ENCODE measurements around the gene TMEM259. TPM values are rescaled to one million over a fixed set of nuclear protein-coding genes. Genes with fewer than 3 reads are reported as not detected.
A peak's percentile ranks its signal among the peaks of the same experiment; 100 is the strongest.

The TMEM259 gene
- total RNA-seq, 2 experiments from 2014 or later: 388 to 390 TPM

- Mint-ChIP-seq H3K9me3 (no peaks in the 10 kb centered on the region), H3K4me1 (ENCODE audit: low read depth) (peaks cover 60% of the 10 kb centered on the region), H3K36me3 (ENCODE audit: low read depth) (peaks cover 36% of the 10 kb centered on the region), H3K4me3 (peak within 1 kb of the TSS; percentile 92), H3K27ac (peak within 1 kb of the TSS; percentile 96), H3K27me3 (no peaks in the 10 kb centered on the region)
- peaks cover 80% of the 10 kb centered on the region for H3K4me1 ChIP-seq (ENCODE audit: insufficient read depth, low read length)
- H3K36me3 ChIP-seq (ENCODE audit: insufficient read depth, low read length): peaks cover 39% of the 10 kb centered on the region
- ChIA-PET CTCF (interaction anchor here (0.6 to 2.0 kb wide), 9 partner anchors 9 to 203 kb away, joined by 3 to 11 read pairs (median 5); partner anchors contain the start of gene RNU6-2), POLR2A (interaction anchor here (1.0 to 21.0 kb wide), 29 partner anchors 11 to 363 kb away, joined by 3 to 1253 read pairs (median 7); partner anchors contain the start of genes ABCA7, CIRBP, CNN2 and FAM174C)
- H3K4me3 ChIP-seq (ENCODE audit: low read length): peak within 1 kb of the TSS; percentile 98
- peak; percentile 66 to 94 (median 85) for DNase-seq
- no peaks in the 10 kb centered on the region for H3K27me3 ChIP-seq (ENCODE audit: control insufficient read depth in 1 of 2, insufficient read depth in 2 of 2, low read length in 2 of 2)
- TF ChIP-seq CTCF (IDR thresholded peaks at IDR 0.05): no peak
- ATAC-seq (ENCODE audit: poor library complexity): peak; percentile 54
- H3K9me3 ChIP-seq (ENCODE audit: control insufficient read depth in 1 of 2, insufficient read depth in 1 of 2, low read length in 2 of 2): no peaks in the 10 kb centered on the region
- intact Hi-C loops (cut with DNase I, micrococcal nuclease): loop anchor here (1.0 to 5.0 kb wide), 4 partner anchors 10 to 125 kb away; partner anchors contain the start of genes GPX4 (in 2 of the 2), RNU6-2 (in 1 of the 2) and TMEM259 (in 1 of the 2)
- H3K27ac ChIP-seq (ENCODE audit: low read depth in 1 of 2, low read length in 2 of 2): peak within 1 kb of the TSS; percentile 71 to 98
Measured at GRCh38 chr19:1066748-1067340, 45.9 kb upstream of the TMEM259 start, which contains the start of gene ARHGAP45. ARHGAP45 (plus strand) TSS chr19:1067167; CDS start chr19:1067406, 239 bp downstream.

- Histone ChIP-seq H3K4me3 (ENCODE audit: low read length) (peak overlapping the region; percentile 98), H3K36me3 (ENCODE audit: insufficient read depth, low read length) (peaks cover 38% of the 10 kb centered on the region), H3K27me3 (ENCODE audit: control insufficient read depth in 1 of 2, insufficient read depth in 2 of 2, low read length in 2 of 2) (no peaks in the 10 kb centered on the region), H3K27ac (ENCODE audit: low read depth in 1 of 2, low read length in 2 of 2) (peak overlapping the region; percentile 29 to 98), H3K4me1 (ENCODE audit: insufficient read depth, low read length) (peaks cover 75% of the 10 kb centered on the region), H3K9me3 (ENCODE audit: control insufficient read depth in 1 of 2, insufficient read depth in 1 of 2, low read length in 2 of 2) (no peaks in the 10 kb centered on the region)
- peak overlapping the region; percentile 96 for H3K27ac Mint-ChIP-seq
- TF ChIP-seq CTCF (IDR thresholded peaks at IDR 0.05): no peak
- POLR2A ChIA-PET: interaction anchor here (1.2 to 21.0 kb wide), 20 partner anchors 11 to 269 kb away, joined by 4 to 1253 read pairs (median 14); partner anchors contain the start of genes ABCA7, CIRBP, CNN2 and FAM174C
- ATAC-seq (ENCODE audit: poor library complexity) (no peak), DNase-seq (peak in 2 of 14 experiments; percentile 31 to 56)
- peaks cover 32% of the 10 kb centered on the region for H3K36me3 Mint-ChIP-seq (ENCODE audit: low read depth)
- H3K4me1 Mint-ChIP-seq (ENCODE audit: low read depth): peaks cover 57% of the 10 kb centered on the region
- CTCF ChIA-PET: interaction anchor here (0.9 to 2.3 kb wide), 8 partner anchors 9 to 178 kb away, joined by 3 to 42 read pairs (median 5); partner anchors contain the start of gene RNU6-2
- H3K4me3 Mint-ChIP-seq: peak overlapping the region; percentile 87
- H3K27me3 Mint-ChIP-seq: no peaks in the 10 kb centered on the region
- no peaks in the 10 kb centered on the region for H3K9me3 Mint-ChIP-seq
- intact Hi-C loops (cut with DNase I, micrococcal nuclease): loop anchor here (5.0 kb wide), 3 partner anchors 36 to 126 kb away; partner anchors contain the start of genes GPX4 (in 2 of the 2), RNU6-2 (in 1 of the 2) and TMEM259 (in 1 of the 2)
Measured at GRCh38 chr19:1066251-1066747, 45.4 kb upstream of the TMEM259 start.

- DNase-seq: peak in 1 of 14 experiments; percentile 51
- no peaks in the 10 kb centered on the region for H3K27me3 Mint-ChIP-seq
- CTCF ChIA-PET: interaction anchor here (0.9 to 2.3 kb wide), 9 partner anchors 13 to 127 kb away, joined by 3 to 42 read pairs (median 7); partner anchors contain the start of genes RNU6-2 and TMEM259
Measured at GRCh38 chr19:1065606-1066109, 44.7 kb upstream of the TMEM259 start.

More at GRCh38 chr19:1065606-1066109, 44.7 kb upstream of the TMEM259 start:
- Histone ChIP-seq H3K4me3 (ENCODE audit: low read length) (no peak overlapping the region), H3K27ac (ENCODE audit: low read depth in 1 of 2, low read length in 2 of 2) (peak overlapping the region in 1 of 2 donors; percentile 98), H3K4me1 (ENCODE audit: insufficient read depth, low read length) (peaks cover 69% of the 10 kb centered on the region), H3K36me3 (ENCODE audit: insufficient read depth, low read length) (peaks cover 36% of the 10 kb centered on the region), H3K27me3 (ENCODE audit: control insufficient read depth in 1 of 2, insufficient read depth in 2 of 2, low read length in 2 of 2) (no peaks in the 10 kb centered on the region), H3K9me3 (ENCODE audit: control insufficient read depth in 1 of 2, insufficient read depth in 1 of 2, low read length in 2 of 2) (no peaks in the 10 kb centered on the region)
- Mint-ChIP-seq H3K4me3 (peak overlapping the region; percentile 87), H3K9me3 (no peaks in the 10 kb centered on the region), H3K27ac (peak overlapping the region; percentile 96), H3K4me1 (ENCODE audit: low read depth) (peaks cover 57% of the 10 kb centered on the region), H3K36me3 (ENCODE audit: low read depth) (peaks cover 32% of the 10 kb centered on the region)
- intact Hi-C loops (cut with DNase I, micrococcal nuclease): loop anchor here (5.0 kb wide), 3 partner anchors 37 to 127 kb away; partner anchors contain the start of genes GPX4 (in 2 of the 2), RNU6-2 (in 1 of the 2) and TMEM259 (in 1 of the 2)
- no peak for TF ChIP-seq CTCF (IDR thresholded peaks at IDR 0.05)
- no peak for ATAC-seq (ENCODE audit: poor library complexity)
- POLR2A ChIA-PET: interaction anchor here (1.0 to 21.0 kb wide), 10 partner anchors 10 to 210 kb away, joined by 3 to 1253 read pairs (median 44); partner anchors contain the start of genes ABCA7, CIRBP, CNN2 and FAM174C

All from CD4-positive, alpha-beta T cell (primary cell).